NCI-H146 (cell line): ENCODE results near the gene GJD4.
A peak's percentile ranks its signal among the peaks of the same experiment; 100 is the strongest.

Experiments
- DNase-seq: peaks from one replicate; lab custom pipeline; 2025; lab: John Stamatoyannopoulos, UW

The GJD4 gene, protein sequence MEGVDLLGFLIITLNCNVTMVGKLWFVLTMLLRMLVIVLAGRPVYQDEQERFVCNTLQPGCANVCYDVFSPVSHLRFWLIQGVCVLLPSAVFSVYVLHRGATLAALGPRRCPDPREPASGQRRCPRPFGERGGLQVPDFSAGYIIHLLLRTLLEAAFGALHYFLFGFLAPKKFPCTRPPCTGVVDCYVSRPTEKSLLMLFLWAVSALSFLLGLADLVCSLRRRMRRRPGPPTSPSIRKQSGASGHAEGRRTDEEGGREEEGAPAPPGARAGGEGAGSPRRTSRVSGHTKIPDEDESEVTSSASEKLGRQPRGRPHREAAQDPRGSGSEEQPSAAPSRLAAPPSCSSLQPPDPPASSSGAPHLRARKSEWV

GRCh38 chr10:35605191-35605590 is at the start of gene GJD4:
Gene GJD4, plus strand, starts transcription at chr10:35605341. Its CDS starts 227 bp downstream, at chr10:35605568.
- no peak for DNase-seq

GRCh38 chr10:35555962-35556930 is 48.9 kb upstream of the GJD4 start:
- DNase-seq, result no peak

DNA sequence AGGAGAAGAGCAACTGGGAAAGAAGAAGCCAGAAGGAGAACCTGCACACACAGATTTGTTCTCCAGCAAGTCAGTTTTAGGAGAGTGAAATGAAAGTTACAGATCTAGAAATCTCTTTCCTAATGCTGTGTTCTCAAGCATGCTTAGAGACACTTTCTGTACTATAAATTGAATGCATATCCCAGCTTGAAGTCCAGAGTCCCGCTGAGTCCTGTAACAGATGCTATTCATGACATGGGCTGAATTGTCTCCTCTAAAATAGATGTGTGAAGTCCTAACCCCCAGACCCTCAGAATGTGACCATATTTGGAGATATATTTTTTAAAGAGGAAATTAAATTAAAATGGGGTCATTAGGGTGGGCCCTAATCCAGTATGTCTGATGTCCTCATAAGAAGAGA is 46.9 kb upstream of the GJD4 start:
- DNase-seq, result peak; percentile 52

- DNase-seq, result no peak
Observed at GRCh38 chr10:35559416-35559815, 45.7 kb upstream of the GJD4 start.

- DNase-seq, result no peak
Observed at GRCh38 chr10:35561715-35562114, 43.4 kb upstream of the GJD4 start.

DNA sequence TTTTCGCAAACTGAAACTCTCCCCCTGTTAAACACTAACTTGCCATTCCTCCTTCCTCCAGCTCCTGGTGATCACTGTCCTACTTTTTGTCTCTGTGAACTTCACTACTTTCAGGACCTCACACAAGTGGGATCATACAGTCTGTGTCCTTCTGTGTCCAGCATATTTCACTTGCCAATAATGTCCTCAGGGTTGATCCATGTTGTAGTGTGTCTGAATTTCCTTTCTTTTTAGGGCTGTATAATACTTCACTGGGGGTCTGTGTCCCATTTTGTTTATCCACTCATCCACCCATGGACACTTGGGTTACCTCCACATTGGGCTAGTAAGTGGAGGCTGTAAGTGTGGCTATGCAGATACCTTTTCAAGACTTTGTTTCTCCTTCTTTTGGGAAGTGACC is 42.7 kb upstream of the GJD4 start:
- no peak for DNase-seq

- peak; percentile 60 for DNase-seq
Observed at GRCh38 chr10:35563261-35563891, 41.8 kb upstream of the GJD4 start.

GRCh38 chr10:35564341-35564968 is 40.7 kb upstream of the GJD4 start:
- no peak for DNase-seq

DNA sequence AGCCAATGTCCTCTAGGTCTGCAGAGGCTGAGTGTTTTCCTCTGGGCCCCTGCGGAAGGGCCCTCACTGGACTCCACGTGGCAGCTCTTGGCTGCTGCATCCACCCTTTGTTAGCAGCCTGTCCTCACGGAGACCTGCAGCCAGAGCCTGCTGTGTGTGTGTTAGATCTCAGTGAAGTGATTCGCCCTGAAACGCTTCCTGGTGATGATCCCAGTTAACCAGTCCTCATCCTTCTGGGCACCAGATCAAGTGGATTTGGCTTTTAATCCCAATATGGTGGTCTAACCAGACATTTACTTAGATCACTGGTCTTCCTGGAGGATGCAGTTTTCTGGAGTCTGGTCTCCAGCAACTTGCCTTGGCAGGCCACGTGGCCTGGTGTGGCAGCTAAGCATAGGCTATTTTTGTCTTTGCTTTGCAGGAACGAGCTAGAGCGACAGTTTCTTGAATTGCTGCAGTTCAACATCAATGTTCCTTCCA is 39.5 kb upstream of the GJD4 start:
- DNase-seq, result no peak

- DNase-seq, result no peak
Observed at GRCh38 chr10:35567951-35568350, 37.2 kb upstream of the GJD4 start.

- DNase-seq, result no peak
Observed at GRCh38 chr10:35568483-35569015, 36.6 kb upstream of the GJD4 start.

DNA sequence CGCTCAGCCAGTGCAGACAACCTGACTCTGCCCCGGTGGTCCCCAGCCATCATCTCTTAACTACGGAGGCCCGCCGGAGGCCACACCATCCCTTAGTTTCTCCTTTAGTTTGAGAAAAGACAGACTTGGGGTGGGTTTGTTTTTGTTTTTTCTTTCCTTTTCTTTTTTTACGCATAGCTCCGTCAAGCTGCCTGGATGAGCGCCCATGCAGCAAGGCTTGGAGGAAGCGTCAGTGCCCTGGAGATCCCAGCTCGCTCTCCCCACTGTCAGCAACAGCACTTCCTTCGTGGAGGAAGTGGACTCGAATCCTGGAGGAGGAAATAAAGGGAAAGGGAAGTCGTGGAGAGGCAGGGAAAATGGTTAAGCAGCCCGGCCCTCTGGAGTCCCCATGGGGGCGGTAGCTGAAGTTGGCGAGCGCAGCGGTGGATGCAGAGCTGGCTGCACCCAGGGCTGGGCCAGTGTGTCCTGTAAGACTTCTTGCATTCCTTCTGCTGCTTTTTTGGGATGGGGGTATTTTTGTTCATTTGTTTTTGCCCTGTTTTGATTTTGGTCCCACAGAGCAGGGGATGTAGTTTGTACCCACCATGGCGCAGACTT is 35.9 kb upstream of the GJD4 start:
- DNase-seq, result no peak

DNA sequence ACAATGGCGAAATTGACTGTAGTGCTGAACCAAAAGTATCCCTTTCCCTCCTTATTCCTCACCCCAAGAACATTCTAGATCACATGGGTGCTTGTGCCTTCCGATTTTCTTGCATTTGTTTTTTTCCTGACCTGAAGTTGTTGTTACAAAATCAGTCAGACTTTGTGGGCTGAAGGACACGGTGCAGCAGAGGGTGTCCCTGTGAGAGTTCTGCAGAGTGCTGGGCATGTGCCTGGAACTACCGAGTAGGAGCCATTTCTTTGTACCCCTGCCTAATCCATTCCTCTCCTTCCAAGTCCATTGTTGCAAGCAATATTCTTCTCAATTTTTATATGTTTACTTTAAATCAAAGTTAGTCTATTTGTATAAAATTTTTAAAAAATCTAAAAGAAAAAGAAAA is 35.3 kb upstream of the GJD4 start:
- DNase-seq, result no peak

- no peak for DNase-seq
Observed at GRCh38 chr10:35570397-35570796, 34.7 kb upstream of the GJD4 start.

DNA sequence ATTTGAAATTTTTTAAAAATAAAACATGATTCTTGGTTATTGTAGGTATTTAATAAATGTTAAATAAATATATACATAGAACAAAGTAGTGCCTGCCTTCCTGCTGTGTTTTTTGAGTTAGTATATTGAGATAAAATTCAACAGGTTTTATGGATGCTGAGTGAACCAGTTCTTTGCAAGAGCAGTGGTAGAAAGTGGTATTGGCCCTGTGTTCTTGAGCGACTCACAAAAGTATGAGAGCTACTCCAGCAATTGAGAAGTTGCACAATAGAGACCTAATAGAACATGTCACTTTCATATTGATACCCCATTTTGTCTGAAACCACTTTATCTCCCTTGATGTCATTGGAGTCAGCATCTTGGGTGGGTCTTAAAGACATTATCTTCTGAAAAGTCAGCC is 32.6 kb upstream of the GJD4 start:
- DNase-seq, result no peak

GRCh38 chr10:35573796-35574195 is 31.3 kb upstream of the GJD4 start:
- DNase-seq, result no peak

- DNase-seq, result no peak
Observed at GRCh38 chr10:35574924-35575352, 30.2 kb upstream of the GJD4 start.

GRCh38 chr10:35575640-35576039 is 29.5 kb upstream of the GJD4 start:
- DNase-seq, result no peak

DNA sequence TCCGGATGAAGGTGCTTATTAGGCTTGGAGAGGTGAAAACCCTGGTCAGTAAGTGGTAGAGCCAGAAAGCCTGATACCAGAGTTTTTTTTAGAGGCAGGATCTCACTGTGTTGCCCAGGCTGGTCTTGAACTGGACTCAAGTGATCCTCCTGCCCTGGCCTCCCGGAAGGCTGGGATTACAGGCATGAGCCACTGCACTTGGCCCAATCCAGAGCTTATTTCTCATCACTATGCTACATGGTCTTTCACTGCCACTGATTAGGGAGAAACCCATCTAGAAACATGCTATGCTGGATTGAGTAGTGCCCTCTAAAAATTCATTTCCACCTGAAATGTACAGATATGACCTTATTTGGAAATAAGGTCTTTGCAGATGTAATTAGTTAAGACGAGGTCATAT is 28.4 kb upstream of the GJD4 start:
- no peak for DNase-seq

GRCh38 chr10:35577926-35578617 is 27.1 kb upstream of the GJD4 start:
- DNase-seq, result no peak

DNA sequence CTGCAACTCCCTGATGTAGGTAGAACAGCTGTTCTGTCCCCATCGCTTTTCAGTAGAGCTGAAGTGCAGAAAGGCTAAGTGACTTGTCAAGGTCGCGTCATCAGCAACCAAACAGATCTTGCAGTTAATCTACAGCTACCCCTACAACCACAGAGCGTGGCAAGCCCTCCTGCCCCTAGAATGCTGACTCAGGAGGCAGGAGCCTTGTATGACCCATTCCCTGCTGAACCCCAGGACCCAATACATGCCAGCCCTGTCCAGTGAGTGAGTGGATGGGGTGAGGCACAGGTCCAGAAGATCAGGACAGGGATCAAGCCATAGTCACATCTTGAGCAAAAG is 26.6 kb upstream of the GJD4 start:
- no peak for DNase-seq
